HG02678 (cell line): ENCODE measurements around the gene PDCD2.
A peak's percentile ranks its signal among the peaks of the same experiment; 100 is the strongest.
"Not testable (repeated sequence)": the region's sequence is repeated elsewhere in the genome, so short reads cannot be mapped to it uniquely, and the experiment has no call there.

Experiments
- ATAC-seq: cut with Tn5 transposase; IDR thresholded peaks from one replicate; pipeline ENCODE4 v1.9.1; 2021; ENCODE audit warnings: mild to moderate bottlenecking, moderate library complexity; ENCODE audit not compliant: unreplicated experiment

Gene PDCD2, protein sequence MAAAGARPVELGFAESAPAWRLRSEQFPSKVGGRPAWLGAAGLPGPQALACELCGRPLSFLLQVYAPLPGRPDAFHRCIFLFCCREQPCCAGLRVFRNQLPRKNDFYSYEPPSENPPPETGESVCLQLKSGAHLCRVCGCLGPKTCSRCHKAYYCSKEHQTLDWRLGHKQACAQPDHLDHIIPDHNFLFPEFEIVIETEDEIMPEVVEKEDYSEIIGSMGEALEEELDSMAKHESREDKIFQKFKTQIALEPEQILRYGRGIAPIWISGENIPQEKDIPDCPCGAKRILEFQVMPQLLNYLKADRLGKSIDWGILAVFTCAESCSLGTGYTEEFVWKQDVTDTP

GRCh38 chr6:170584181-170584953 is at the start of gene PDCD2:
Gene PDCD2 (minus strand): TSS chr6:170584637. CDS start chr6:170584581, 56 bp downstream.
- peak; percentile 98 for ATAC-seq

DNA sequence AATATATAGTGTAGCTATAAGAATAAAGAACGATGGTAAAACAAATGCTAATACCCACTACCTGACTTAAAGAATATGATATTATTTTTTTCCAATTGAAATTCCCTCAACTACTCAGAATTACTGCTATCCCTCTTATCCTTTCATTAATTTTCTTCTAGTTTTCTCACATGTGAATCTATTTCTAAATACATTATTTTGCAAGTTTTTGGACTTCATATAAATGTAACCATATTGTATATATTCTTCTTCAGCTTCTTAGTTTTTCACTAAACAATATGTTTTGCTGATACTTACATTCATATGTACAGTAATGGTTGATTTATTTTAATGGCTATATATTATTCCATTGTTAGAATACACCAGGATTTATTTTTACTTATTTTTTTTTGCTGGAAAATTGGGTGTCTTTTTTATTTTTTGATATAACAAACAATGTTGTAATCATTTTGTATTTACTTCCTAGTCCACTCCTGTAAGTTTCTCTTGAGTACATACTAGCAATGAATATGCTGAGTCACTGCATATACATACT is 31.6 kb upstream of the PDCD2 start:
- ATAC-seq: not testable (repeated sequence)

- ATAC-seq: peak; percentile 87
Observed at GRCh38 chr6:170612256-170612804, 27.9 kb upstream of the PDCD2 start.

- ATAC-seq: not testable (repeated sequence)
Observed at GRCh38 chr6:170609225-170609624, 24.8 kb upstream of the PDCD2 start.

GRCh38 chr6:170605574-170606259 is 21.3 kb upstream of the PDCD2 start:
- ATAC-seq: no peak

- no peak for ATAC-seq
Observed at GRCh38 chr6:170597278-170597677, 12.8 kb upstream of the PDCD2 start.

GRCh38 chr6:170596426-170596825 is 12.0 kb upstream of the PDCD2 start:
- ATAC-seq: no peak

DNA sequence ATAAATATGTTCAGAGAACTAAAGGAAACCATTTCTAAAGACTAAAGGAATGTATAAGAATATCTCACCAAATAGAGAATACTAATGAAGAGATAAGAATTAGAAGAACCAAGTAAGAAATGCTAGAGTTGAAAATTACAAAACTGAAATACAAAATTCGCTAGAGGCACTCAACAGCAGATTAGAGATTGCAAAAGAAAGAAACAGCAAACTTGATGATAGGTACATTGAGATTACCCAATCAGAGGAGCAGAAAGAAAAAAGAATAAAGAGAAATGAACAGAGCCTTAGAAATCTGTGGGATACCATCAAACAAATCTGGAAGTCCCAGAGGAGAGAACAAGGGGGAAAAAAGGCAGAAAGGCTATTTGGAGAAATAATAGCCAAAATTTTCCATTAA is 6.3 kb upstream of the PDCD2 start:
- no peak for ATAC-seq

DNA sequence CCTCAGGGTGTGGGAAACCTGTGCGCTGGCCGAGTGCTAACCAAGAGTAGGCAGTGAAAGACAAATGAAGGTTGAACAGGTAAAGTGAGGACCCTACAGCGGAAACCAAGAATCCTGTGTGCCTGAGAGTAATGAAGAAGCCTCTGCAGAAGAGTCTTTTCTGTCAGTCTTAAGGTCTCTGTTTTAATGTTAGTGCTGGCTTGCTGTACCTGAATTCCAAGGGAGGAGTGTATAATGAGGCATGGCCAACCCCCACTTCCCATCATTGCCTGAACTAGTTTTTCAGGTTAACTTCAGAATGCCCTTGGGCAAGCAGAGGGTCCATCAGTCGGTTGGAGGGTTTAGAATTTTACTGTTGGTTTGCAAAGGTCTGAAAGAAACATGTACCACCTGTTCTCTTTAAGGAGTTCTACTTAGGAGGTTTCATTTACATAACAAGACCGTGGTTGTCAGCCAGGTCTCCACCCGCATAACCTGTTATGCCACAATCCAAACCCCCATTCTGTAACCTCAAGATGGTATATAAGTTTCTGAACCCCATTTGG is 589 bp upstream of the PDCD2 start:
- peak; percentile 28 for ATAC-seq

GRCh38 chr6:170583756-170584180 is 669 bp downstream of the PDCD2 start:
- ATAC-seq: no peak

DNA sequence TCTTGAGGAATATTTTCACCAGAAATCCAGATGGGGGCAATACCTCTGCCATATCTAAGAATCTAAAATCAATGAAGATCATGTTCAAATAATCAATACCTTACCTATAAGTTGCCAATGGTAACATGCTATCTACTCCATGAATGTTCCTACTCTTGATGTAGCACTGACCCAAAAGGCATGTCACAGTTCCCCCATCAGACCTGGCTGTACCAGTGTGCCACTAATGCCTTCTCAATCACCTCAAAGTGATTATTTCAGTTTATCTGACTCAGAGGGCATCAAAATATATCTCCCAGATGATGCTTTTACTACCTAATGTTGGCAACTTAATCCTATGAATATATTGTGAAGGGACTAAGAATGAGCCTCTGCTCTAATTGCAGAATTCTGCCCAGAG is 5.5 kb downstream of the PDCD2 start:
- no peak for ATAC-seq

DNA sequence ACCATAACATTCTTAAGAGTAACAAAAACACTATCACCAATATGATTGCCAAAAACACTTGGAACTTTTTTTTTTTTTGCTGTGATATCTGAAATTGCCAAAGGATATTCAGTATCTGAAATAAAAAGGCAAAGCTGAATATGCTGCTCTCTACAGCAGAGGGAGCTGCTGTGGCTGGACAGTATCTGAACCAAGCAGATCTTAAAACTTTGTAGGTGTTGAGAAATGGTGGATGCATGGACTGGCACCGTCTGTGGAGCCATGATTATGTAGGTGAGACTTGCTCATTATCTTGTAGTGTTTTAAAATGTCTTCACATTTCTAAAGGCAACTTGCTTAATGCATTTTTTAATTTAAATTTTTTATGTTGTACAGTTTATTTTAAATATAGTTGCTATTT is 9.2 kb downstream of the PDCD2 start:
- no peak for ATAC-seq

DNA sequence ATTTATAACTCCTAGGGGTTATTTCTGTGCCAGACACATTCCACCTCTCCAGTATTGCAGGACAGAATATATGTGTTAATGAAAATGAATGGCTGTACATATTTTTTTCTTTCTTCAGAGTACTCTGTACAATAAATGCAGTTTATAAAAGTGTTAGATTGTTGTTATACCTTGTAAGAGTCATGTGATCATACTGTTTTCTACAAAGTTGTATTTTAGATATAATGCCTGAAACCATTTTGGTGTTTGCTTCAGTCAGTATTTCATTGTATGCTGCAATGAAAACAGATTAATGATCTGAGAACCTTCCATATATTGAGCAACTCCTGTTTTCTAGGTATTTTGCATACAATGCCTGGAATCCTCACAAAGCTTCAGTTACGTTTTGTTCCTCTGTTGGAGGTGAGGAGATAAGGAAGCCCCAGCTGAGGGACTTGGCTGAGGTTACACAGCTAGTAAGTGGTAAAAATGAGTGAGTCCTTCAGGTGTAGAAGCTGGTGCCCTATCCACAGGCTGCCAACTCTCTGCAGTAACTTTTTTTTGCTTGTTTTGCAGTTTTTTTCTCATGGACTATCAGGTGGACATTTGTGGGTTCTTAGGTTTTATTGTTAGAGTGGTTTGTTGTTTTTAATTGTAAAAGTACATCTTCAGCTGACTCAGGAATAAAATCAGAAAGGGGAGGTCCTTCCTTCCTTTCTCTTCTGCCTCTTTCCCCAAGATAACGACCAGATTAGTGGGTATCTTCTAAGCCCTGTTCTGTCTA is 11.6 kb downstream of the PDCD2 start:
- no peak for ATAC-seq

- no peak for ATAC-seq
Observed at GRCh38 chr6:170564936-170565530, 19.4 kb downstream of the PDCD2 start.

- ATAC-seq: no peak
Observed at GRCh38 chr6:170561555-170561954, 22.9 kb downstream of the PDCD2 start.

- no peak for ATAC-seq
Observed at GRCh38 chr6:170555305-170555704, 29.1 kb downstream of the PDCD2 start.

- ATAC-seq: no peak
Observed at GRCh38 chr6:170554796-170555137, 29.7 kb downstream of the PDCD2 start.

DNA sequence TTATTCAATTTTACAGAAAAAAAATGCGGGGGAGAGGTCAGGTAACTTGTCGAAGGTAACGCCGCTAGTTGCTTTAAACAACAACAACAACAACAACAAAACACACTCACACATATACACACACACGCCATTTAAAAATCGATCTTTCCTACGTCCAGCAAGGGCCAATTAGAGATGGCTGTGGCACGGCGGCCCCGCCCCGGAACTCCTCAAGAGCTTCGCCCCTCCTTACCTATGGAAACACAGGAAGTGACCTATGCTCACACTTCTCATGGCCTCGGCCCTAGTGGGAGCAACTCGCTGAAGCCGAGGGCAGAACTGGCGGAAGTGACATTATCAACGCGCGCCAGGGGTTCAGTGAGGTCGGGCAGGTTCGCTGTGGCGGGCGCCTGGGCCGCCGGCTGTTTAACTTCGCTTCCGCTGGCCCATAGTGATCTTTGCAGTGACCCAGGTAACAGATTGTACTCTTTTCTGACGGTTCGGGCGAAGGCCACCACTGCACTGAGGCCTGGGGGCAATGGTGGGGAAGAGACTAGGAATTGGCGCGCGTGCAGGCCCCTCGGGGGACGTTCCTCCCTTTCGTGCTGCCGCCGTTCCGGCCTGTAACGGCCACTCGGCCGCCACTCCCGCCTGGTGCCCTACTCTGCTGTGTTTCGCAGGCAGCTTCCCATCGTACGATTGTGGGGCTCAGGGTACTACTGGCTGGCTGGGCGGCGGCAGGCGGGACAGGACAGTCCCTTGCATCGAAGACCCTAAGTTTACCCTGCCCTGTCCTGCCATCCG is 30.2 kb downstream of the PDCD2 start, which contains the start of gene TBP:
TBP (plus strand) TSS at position 357 of the 783 bp plus-strand sequence. CDS start 2,661 bp downstream, outside the sequence.
- ATAC-seq: peak; percentile 95

GRCh38 chr6:170553534-170554012 is 30.9 kb downstream of the PDCD2 start:
- ATAC-seq: peak; percentile 33
